Endothelial cell of hepatic sinusoid (primary cell): ENCODE data around the gene KRTAP10-6.
"Not testable (repeated sequence)": the region's sequence is repeated elsewhere in the genome, so short reads cannot be mapped to it uniquely, and the experiment has no call there.

ENCODE experiments used
- in situ Hi-C: cut with HindIII; loops from 2 replicates; pipeline ENCODE4 v1.10.0; 2017; ENCODE audit warnings: low sequenced_read_pairs

KRTAP10-6 gene

GRCh38 chr21:44564099-44564498, 28.2 kb downstream of the KRTAP10-6 start:
- in situ Hi-C loops, result no loop called here

- in situ Hi-C loops, result no loop called here
Measured at GRCh38 chr21:44558695-44559094, 33.6 kb downstream of the KRTAP10-6 start, which contains the start of gene KRTAP10-3. KRTAP10-3 (minus strand) TSS chr21:44558795; CDS start chr21:44558715, 80 bp downstream.

DNA sequence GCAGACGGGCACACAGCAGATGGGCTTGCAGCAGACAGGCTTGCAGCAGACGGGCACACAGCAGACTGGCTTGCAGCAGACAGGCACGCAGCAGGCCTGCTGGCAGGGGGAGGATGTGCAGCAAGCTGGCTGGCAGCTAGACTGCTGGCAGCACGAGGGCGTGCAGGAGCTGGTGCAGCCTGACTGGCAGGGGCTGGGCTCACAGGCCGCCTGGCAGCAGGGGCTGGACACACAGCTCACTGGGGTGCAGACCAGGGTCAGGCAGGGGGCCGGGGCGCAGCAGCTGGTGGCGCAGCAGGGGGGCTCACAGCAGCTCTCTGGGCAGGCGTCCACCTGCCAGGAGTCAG, 34.0 kb downstream of the KRTAP10-6 start:
- in situ Hi-C loops, result not testable (repeated sequence)

GRCh38 chr21:44557491-44558328, 34.6 kb downstream of the KRTAP10-6 start:
- in situ Hi-C loops, result no loop called here

- in situ Hi-C loops, result no loop called here
Measured at GRCh38 chr21:44556879-44557278, 35.4 kb downstream of the KRTAP10-6 start.

- in situ Hi-C loops, result no loop called here
Measured at GRCh38 chr21:44555200-44555875, 37.0 kb downstream of the KRTAP10-6 start.

DNA sequence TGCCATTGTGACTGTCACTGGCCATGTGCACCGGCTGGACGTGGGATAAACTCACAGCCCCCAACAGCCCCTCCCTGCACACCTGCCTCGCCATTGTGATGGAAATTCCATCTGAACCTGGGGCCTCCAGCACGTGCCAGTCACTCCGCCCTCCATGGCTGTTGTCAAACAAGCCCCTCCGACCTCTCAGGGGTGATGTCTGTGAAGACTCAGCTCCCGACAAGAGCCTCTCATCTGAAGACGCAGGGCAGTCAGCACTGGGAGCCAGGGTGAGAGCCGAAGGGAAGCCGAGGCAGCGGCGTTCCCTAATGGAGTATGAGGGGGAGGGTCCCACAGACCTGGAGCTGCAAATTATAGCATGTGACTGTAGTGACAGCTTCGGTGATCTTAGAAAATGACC, 39.6 kb downstream of the KRTAP10-6 start:
- in situ Hi-C loops, result no loop called here

DNA sequence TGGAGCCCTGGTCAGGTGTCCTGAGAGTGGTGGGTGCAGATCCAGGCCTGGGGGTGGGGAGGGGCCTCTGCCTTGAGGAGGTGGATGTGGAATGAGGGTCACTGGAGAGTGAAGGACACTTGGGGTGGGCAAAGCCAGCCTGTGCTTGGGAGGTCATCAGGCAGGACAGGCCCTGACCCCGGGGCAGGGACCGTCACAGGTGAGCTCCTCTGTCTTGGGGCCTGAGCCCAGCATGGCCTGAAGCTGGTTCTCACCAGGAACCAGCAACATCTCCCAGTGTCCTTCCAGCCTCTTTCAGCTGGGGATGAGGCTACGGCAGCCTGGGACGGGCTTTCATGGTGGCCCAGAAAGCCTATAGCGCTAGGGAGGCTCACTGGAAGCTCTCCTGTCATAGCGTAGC, 40.2 kb downstream of the KRTAP10-6 start:
- in situ Hi-C loops, result no loop called here

GRCh38 chr21:44551340-44551961, 40.9 kb downstream of the KRTAP10-6 start, which contains the start of gene KRTAP10-2:
KRTAP10-2 (minus strand) TSS chr21:44551505; CDS start chr21:44551458, 47 bp downstream.
- in situ Hi-C loops, result no loop called here

DNA sequence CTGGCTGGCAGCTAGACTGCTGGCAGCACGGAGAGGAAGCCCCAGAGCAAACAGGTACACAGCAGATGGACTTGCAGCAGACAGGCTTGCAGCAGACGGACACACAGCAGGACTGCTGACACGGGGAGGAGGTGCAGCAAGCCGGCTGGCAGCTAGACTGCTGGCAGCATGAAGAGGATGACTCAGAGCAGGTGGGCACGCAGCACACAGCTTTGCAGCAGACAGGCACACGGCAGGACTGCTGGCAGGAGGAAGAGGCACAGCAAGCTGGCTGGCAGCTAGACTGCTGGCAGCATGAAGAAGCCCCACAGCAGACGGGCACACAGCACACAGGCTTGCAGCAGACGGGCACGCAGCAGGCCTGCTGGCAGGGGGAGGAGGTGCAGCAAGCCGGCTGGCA, 41.5 kb downstream of the KRTAP10-6 start:
- in situ Hi-C loops, result no loop called here

DNA sequence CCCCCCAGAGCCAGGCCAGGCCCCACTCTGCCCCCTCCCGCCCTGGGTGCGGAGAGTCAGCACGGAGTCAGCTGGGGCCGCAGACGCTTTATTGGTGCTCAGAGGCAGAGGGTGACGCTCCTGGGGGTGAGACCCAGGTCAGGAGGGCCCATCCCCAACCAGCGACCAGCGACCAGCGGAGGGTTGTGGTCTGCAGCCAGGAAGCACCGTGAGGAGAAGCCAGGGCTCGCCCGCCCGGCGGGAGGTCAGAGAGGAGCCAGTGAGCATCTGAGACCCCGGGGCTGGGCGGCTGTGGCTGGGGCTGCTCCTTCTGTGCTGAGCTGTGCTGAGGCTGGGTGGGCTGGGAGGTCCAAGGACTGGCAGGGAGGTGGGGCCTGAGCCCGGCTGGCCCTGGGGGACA, 42.0 kb downstream of the KRTAP10-6 start:
- in situ Hi-C loops, result not testable (repeated sequence)

- in situ Hi-C loops, result no loop called here
Measured at GRCh38 chr21:44549525-44550211, 42.6 kb downstream of the KRTAP10-6 start.

- in situ Hi-C loops, result no loop called here
Measured at GRCh38 chr21:44548922-44549321, 43.4 kb downstream of the KRTAP10-6 start.

DNA sequence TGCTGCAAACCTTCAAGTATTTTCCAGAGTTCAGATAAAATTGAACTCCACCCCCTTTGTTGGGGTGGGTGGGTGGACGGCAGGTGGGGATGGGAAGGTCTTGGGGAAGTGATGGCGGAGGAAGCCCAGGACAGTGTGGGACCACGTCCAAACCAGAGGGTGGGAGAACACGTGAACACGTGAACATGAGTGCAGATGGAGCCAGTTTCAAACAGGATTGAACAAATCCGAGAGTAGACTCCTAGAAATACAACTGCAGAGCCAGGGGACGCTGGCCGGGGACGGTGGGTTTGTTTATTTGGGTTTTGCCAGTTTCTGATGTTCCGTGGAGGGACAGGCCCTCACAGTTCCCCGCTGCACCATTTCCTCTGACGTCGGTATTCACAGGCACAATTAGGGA, 43.9 kb downstream of the KRTAP10-6 start:
- in situ Hi-C loops, result no loop called here

DNA sequence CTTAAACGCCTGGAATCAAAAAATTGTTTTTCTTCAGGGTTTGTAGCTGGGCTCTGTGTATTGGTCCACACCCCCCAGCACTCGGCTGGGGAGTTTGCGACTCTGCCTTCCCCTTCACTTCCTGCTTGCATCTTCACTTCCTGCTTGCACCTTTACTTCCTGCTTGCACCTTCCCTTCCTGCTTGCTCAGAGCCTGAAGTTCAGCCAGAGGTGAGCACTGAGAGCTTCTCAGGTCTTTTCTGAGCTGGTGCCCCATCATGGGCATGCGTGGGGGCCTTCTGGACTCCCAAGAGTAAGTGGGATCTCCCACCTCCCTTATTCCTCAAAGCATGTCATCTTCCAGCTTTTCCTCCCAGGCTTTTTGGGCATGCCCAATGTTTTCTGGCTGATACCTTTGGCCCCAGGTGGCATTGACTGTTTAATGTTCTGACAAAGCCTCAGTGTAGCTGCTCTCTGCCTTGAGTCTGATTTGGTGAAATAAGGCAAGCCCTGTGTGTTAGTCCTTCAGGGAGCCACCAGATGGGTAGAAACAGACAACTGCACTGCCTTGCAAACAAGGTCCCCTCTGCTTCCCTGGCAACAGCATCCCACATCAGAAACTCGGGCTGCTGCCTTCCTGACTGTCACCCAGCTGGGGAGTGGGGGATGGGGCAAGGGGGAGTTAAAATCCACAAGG, 44.5 kb downstream of the KRTAP10-6 start:
- in situ Hi-C loops, result no loop called here

- in situ Hi-C loops, result no loop called here
Measured at GRCh38 chr21:44544566-44544965, 47.7 kb downstream of the KRTAP10-6 start.

DNA sequence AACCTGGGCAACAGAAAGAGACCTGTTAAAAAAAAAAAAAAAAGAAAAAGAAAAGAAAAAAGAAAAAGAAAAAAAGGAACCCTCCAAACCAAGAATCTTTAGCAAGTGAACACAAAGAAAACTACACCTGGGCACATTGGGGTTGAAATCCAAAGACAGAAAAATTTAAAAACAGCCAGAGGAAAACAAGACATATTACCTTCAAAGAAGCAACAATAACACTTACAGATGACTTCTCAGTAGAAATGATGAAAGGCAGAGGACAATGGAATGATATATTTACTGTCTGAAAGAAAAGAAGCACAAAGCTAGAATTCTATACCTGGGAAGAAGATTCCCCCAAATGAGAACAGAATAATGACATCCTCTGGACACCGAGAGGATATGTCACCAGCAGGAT, 49.6 kb downstream of the KRTAP10-6 start:
- in situ Hi-C loops, result no loop called here
